ENCODE results near the gene PPP1R13L.

Gene PPP1R13L

GRCh38 chr19:45368127-45368526 is 36.7 kb downstream of the PPP1R13L start:
- no peak overlapping the region for H3K4me3 ChIP-seq (ENCODE audit: low read depth, low read length)
- TF ChIP-seq ZNF580 (tag by site-specific recombination; IDR thresholded peaks at IDR 0.05) (peak; percentile 49; the same call in 1 of the 2 replicates), KLF8 (tag by site-specific recombination; IDR thresholded peaks at IDR 0.05) (0 out of 2 replicates have a peak, but pooled peaks have one; percentile 19), ZNF214 (tag by site-specific recombination; IDR thresholded peaks at IDR 0.05; ENCODE audit: borderline replicate concordance) (no peak), SP7 (tag by site-specific recombination; IDR thresholded peaks at IDR 0.05) (0 out of 2 replicates have a peak, but pooled peaks have one; percentile 24)
- ChIA-PET CTCF (no interaction called here), POLR2A (no interaction called here)
- H3K4me1 ChIP-seq (ENCODE audit: control insufficient read depth, insufficient read depth, low read length), result 0 out of 2 replicates have a peak, but pooled peaks cover 2% of the 10 kb centered on the region
- no peaks in the 10 kb centered on the region for H3K9me3 ChIP-seq (ENCODE audit: control insufficient read depth, insufficient read depth, low read depth, low read length)
- H3K36me3 ChIP-seq (ENCODE audit: control insufficient read depth in 2 of 2, insufficient read depth in 1 of 2, low read length in 2 of 2), result peaks cover 26 to 39% of the 10 kb centered on the region in 2 experiments; a peak in 2 of 3 replicates
- H3K27ac ChIP-seq (ENCODE audit: extremely low read depth, low read depth, low read length), result no peak overlapping the region

GRCh38 chr19:45364696-45365095 is 40.2 kb downstream of the PPP1R13L start:
- no peaks in the 10 kb centered on the region for H3K9me3 ChIP-seq (ENCODE audit: control insufficient read depth, insufficient read depth, low read depth, low read length)
- ChIA-PET CTCF (interaction anchor here (1.2 kb wide), 1 partner anchor 38 kb away, joined by 5 read pairs; no protein-coding TSS in a partner anchor), POLR2A (no interaction called here)
- H3K27ac ChIP-seq (ENCODE audit: extremely low read depth, low read depth, low read length), result no peak overlapping the region
- TF ChIP-seq ZNF621 (tag by site-specific recombination; IDR thresholded peaks at IDR 0.05) (no peak), ZNF785 (tag by site-specific recombination; IDR thresholded peaks at IDR 0.05) (no peak), ZNF335 (tag by site-specific recombination; conservative IDR thresholded peaks at IDR 0.05) (no peak), ZBTB20 (tag by site-specific recombination; IDR thresholded peaks at IDR 0.05) (no peak), HIC1 (tag by site-specific recombination; IDR thresholded peaks at IDR 0.05) (0 out of 2 replicates have a peak, but pooled peaks have one; percentile 29)
- H3K4me3 ChIP-seq (ENCODE audit: low read depth, low read length), result no peak overlapping the region
- peaks cover 41 to 61% of the 10 kb centered on the region in 2 experiments; a peak in 2 of 3 replicates for H3K36me3 ChIP-seq (ENCODE audit: control insufficient read depth in 2 of 2, insufficient read depth in 1 of 2, low read length in 2 of 2)
- H3K4me1 ChIP-seq (ENCODE audit: control insufficient read depth, insufficient read depth, low read length), result no peaks in the 10 kb centered on the region

GRCh38 chr19:45363861-45364459 is 40.9 kb downstream of the PPP1R13L start:
- TF ChIP-seq ZNF324 (tag by site-specific recombination; IDR thresholded peaks at IDR 0.05) (no peak), ZNF529 (tag by site-specific recombination; IDR thresholded peaks at IDR 0.05; ENCODE audit: insufficient replicate concordance) (no peak), ZNF214 (tag by site-specific recombination; IDR thresholded peaks at IDR 0.05; ENCODE audit: borderline replicate concordance) (no peak), ZNF114 (tag by site-specific recombination; IDR thresholded peaks at IDR 0.05) (no peak), ZNF677 (tag by site-specific recombination; IDR thresholded peaks at IDR 0.05) (no peak), ZNF501 (tag by site-specific recombination; IDR thresholded peaks at IDR 0.05) (no peak), ZNF549 (tag by site-specific recombination; IDR thresholded peaks at IDR 0.05) (no peak)
- Histone ChIP-seq H3K9me3 (ENCODE audit: control insufficient read depth, insufficient read depth, low read depth, low read length) (no peaks in the 10 kb centered on the region), H3K27ac (ENCODE audit: extremely low read depth, low read depth, low read length) (no peak overlapping the region), H3K4me3 (ENCODE audit: low read depth, low read length) (no peak overlapping the region), H3K4me1 (ENCODE audit: control insufficient read depth, insufficient read depth, low read length) (no peaks in the 10 kb centered on the region), H3K36me3 (ENCODE audit: control insufficient read depth in 2 of 2, insufficient read depth in 1 of 2, low read length in 2 of 2) (peaks cover 48 to 65% of the 10 kb centered on the region in 2 experiments; a peak in 2 of 3 replicates)
- POLR2A ChIA-PET, result no interaction called here
- CTCF ChIA-PET, result interaction anchor here (1.2 kb wide), 1 partner anchor 39 kb away, joined by 5 read pairs; no protein-coding TSS in a partner anchor

- 0 out of 2 replicates have a peak overlapping the region, but pooled peaks have one; percentile 9 for H3K27ac ChIP-seq (ENCODE audit: extremely low read depth, low read depth, low read length)
- no peaks in the 10 kb centered on the region for H3K9me3 ChIP-seq (ENCODE audit: control insufficient read depth, insufficient read depth, low read depth, low read length)
- peaks cover 52 to 65% of the 10 kb centered on the region in 2 experiments; a peak in 2 of 3 replicates for H3K36me3 ChIP-seq (ENCODE audit: control insufficient read depth in 2 of 2, insufficient read depth in 1 of 2, low read length in 2 of 2)
- ChIA-PET POLR2A (no interaction called here), CTCF (interaction anchor here (0.6 kb wide), 1 partner anchor 52 kb away, joined by 4 read pairs; no protein-coding TSS in a partner anchor)
- H3K4me3 ChIP-seq (ENCODE audit: low read depth, low read length), result no peak overlapping the region
- no peaks in the 10 kb centered on the region for H3K4me1 ChIP-seq (ENCODE audit: control insufficient read depth, insufficient read depth, low read length)
- no peak for TF ChIP-seq ZNF654 (tag by site-specific recombination; IDR thresholded peaks at IDR 0.05; ENCODE audit: low read depth)
- no peak for TF ChIP-seq ZNF292 (tag by site-specific recombination; IDR thresholded peaks at IDR 0.05; ENCODE audit: borderline replicate concordance, low read depth)
- no peak for TF ChIP-seq ZNF341 (tag by site-specific recombination; IDR thresholded peaks at IDR 0.05; ENCODE audit: low read depth)
- no peak for TF ChIP-seq ZNF518A (tag by site-specific recombination; conservative IDR thresholded peaks at IDR 0.05; ENCODE audit: low read depth)
- no peak for TF ChIP-seq ZNF544 (tag by site-specific recombination; IDR thresholded peaks at IDR 0.05)
Observed at GRCh38 chr19:45362291-45362690, 42.6 kb downstream of the PPP1R13L start.

Data from HEK293 (cell line).